Body of pancreas (tissue), 4 donors: ENCODE measurements around the gene LEMD2. TPM values are rescaled to one million over a fixed set of nuclear protein-coding genes. Genes with fewer than 3 reads are reported as not detected.

Source experiments
- ATAC-seq: fragments of 150-250 bp; one replicate; pipeline ENCODE4 v1.9.1; 2016
- DNase-seq, 4 donors: peaks; one replicate each; pipeline ENCODE4 v3.0.0-alpha.2; 2019
- H3K27ac ChIP-seq, 4 donors: fragments of 200-600 bp; sonication (generic); 1 replicate in 3 of 4; 2 replicates in 1 of 4; pipeline versions ENCODE4 v1.5.1 to v1.6.1; 2016 to 2019; ENCODE audit warnings: mild to moderate bottlenecking in 1 of 4, mixed read lengths in 1 of 4, moderate library complexity in 1 of 4
- H3K27me3 ChIP-seq, 2 donors: fragments of 200-600 bp; sonication (generic); one replicate each; pipeline ENCODE4 v1.6.0; 2016; ENCODE audit warnings: mild to moderate bottlenecking in 1 of 2
- H3K36me3 ChIP-seq, 2 donors: fragments of 200-600 bp; sonication (generic); replicated peaks in 1 of 2; 2 replicates each; pipeline ENCODE4 v1.5.1; 2016; ENCODE audit warnings: low read depth in 2 of 2; ENCODE audit not compliant: insufficient read depth in 1 of 2
- H3K4me1 ChIP-seq: fragments of 200-600 bp; sonication (generic); one replicate; pipeline ENCODE4 v1.6.0; 2016
- H3K4me3 ChIP-seq, 2 donors: fragments of 200-600 bp; sonication (generic); 1 replicate in 1 of 2; 2 replicates in 1 of 2; pipeline ENCODE4 v1.5.1; 2016 to 2019
- H3K9me3 ChIP-seq, 3 donors: fragments of 200-600 bp; sonication (generic); 1 replicate in 2 of 3; 2 replicates in 1 of 3; pipeline ENCODE4 v1.5.1; 2016
- CTCF ChIP-seq, 7 experiments: fragments of 450-650 bp in 4 of 7; fragments of 200-600 bp in 3 of 7; sonication (generic) in 3 of 7; IDR thresholded peaks; one replicate each; pipeline ENCODE4 v1.5.1; 2016 to 2019; ENCODE audit warnings: antibody characterized with exemption in 7 of 7
- POLR2A ChIP-seq, 3 donors: fragments of 450-650 bp; IDR thresholded peaks; one replicate each; pipeline ENCODE4 v1.6.1; 2016; ENCODE audit warnings: antibody characterized with exemption in 3 of 3, mild to moderate bottlenecking in 2 of 3
- WGBS, 2 donors: methylation state at CpG; one replicate each; pipeline ENCODE4 v1.1.5; 2017; 5-methylcytosine and 5-hydroxymethylcytosine counted together
- intact Hi-C: fragments of 100-400 bp; cut with DNase I; formaldehyde crosslinking; loops from one replicate; pipeline ENCODE4 v1.15.1; 2023
- total RNA-seq, 2 donors: library from RNA; depleted of rRNA; stranded (reverse); fragments of >200 nt; gene quantifications; one replicate each; pipeline ENCODE4 v1.1.0, GENCODE V29; 2016

Gene LEMD2
- total RNA-seq, 2 donors from 2014 or later, result 32.7 to 48.8 TPM

GRCh38 chr6:33813990-33814985, 25.4 kb upstream of the LEMD2 start:
- Histone ChIP-seq H3K27ac (no peak overlapping the region), H3K4me1 (no peaks in the 10 kb centered on the region), H3K36me3 (no peaks in the 10 kb centered on the region), H3K9me3 (no peaks in the 10 kb centered on the region), H3K27me3 (no peaks in the 10 kb centered on the region), H3K4me3 (no peak overlapping the region)
- intact Hi-C loops, result no loop called here
- no peak for ATAC-seq
- no peak for DNase-seq
- 47 to 58% methylated on average over 16 to 19 of the region's 19 CpGs for WGBS, 2 donors
- TF ChIP-seq CTCF (IDR thresholded peaks at IDR 0.05) (no peak), POLR2A (IDR thresholded peaks at IDR 0.05) (no peak)

DNA sequence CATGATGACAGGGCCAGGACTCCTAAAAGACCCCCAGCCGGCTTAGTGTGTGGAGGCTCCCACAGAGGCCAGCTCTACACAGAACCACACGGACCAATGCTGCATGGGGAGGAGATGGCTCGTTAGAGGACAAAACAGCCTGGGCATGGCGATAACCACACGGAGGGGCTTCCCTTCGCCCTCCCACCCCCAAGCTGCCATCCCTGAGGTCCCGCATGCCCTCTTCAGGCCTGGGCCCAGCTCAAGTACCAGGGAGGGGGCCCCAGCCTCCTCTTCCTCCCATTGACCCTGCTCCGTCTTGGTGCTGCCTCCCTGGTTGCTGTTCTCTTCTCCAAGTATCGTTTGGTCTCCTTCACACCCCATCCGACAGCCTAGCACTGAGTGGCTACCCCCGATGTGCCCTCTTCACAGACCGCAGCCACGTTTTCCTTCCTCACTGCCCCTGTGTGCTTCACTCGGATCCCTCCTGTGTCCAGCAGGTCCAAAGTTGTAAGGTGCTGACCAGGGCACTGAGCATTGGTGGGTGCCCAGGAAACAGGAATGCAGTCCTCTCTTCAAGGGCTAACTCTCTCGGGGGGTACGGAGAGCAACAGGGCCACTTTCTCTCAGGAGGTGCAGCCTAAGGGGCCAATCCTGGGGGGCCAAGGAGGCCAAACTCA, 24.4 kb upstream of the LEMD2 start:
- Histone ChIP-seq H3K27ac (no peak overlapping the region), H3K4me1 (no peaks in the 10 kb centered on the region), H3K36me3 (no peaks in the 10 kb centered on the region), H3K9me3 (no peaks in the 10 kb centered on the region), H3K4me3 (no peak overlapping the region), H3K27me3 (no peaks in the 10 kb centered on the region)
- intact Hi-C loops, result no loop called here
- TF ChIP-seq POLR2A (IDR thresholded peaks at IDR 0.05), result no peak
- DNase-seq (no peak), ATAC-seq (no peak)
- 54 to 69% methylated on average over 11 to 16 of the region's 16 CpGs for WGBS, 2 donors

DNA sequence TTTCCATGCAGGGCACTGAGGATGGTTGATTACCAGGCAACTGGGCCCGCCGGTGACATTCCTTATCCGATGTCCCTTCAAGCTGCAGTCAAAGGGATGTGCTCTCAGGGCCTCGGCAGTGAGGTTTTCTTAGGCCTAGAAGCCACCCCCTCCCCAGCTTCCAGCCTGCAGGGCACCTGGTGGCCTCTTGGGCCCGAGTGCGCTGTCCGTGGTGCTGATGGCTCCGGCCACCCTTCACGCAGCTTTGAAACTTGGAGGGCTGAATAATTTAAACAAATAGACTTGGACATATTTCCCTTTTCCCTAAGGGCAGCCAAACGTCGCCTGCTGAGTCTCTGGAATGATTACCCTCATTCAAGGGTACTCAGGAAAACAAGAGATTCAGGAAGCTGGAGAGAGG, 23.7 kb upstream of the LEMD2 start:
- Histone ChIP-seq H3K27ac (no peak overlapping the region), H3K4me1 (no peaks in the 10 kb centered on the region), H3K36me3 (no peaks in the 10 kb centered on the region), H3K4me3 (no peak overlapping the region), H3K27me3 (no peaks in the 10 kb centered on the region), H3K9me3 (no peaks in the 10 kb centered on the region)
- TF ChIP-seq POLR2A (IDR thresholded peaks at IDR 0.05) (no peak), CTCF (IDR thresholded peaks at IDR 0.05) (peak; percentile 9 to 51 (median 37))
- intact Hi-C loops, result no loop called here
- DNase-seq, result peak; percentile 36 to 56 (median 38)
- 2 to 5% methylated on average over 10 to 11 of the region's 11 CpGs for WGBS, 2 donors
- no peak for ATAC-seq

DNA sequence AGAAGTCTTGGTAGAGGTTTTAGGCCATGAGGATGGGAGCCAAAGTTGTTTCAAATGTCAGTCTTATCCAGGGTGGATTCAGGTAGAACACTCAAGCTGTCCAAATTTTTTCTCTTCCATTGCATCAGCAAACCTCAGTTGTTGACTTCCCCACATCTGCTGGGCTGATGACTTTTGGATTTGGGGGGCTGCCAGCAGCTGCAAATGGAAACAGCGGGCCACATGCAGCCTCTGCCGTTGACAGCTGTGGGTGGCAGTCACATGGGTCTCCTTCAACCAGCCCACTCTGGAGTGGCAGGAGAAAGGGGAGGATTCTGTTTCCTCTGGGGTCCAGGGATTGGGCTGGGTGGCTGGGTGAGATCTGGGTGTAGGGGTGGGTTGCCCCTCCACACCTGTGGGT, 20.7 kb upstream of the LEMD2 start:
- no peaks in the 10 kb centered on the region for H3K36me3 ChIP-seq
- TF ChIP-seq CTCF (IDR thresholded peaks at IDR 0.05), result no peak
- no peak for TF ChIP-seq POLR2A (IDR thresholded peaks at IDR 0.05)
- no peaks in the 10 kb centered on the region for H3K4me1 ChIP-seq
- H3K9me3 ChIP-seq, result no peaks in the 10 kb centered on the region
- ATAC-seq (no peak), DNase-seq (no peak)
- H3K27me3 ChIP-seq, result no peaks in the 10 kb centered on the region
- H3K27ac ChIP-seq, result no peak overlapping the region
- intact Hi-C loops, result no loop called here
- 46 to 94% methylated on average over 2 of the region's 2 CpGs for WGBS, 2 donors
- H3K4me3 ChIP-seq, result no peak overlapping the region

- ATAC-seq, result no peak
- Histone ChIP-seq H3K9me3 (no peaks in the 10 kb centered on the region), H3K4me3 (no peak overlapping the region), H3K36me3 (no peaks in the 10 kb centered on the region), H3K27me3 (no peaks in the 10 kb centered on the region), H3K4me1 (no peaks in the 10 kb centered on the region), H3K27ac (no peak overlapping the region)
- TF ChIP-seq POLR2A (IDR thresholded peaks at IDR 0.05), result no peak
- no peak for TF ChIP-seq CTCF (IDR thresholded peaks at IDR 0.05)
- intact Hi-C loops, result no loop called here
- WGBS, 2 donors, result 25 to 26% methylated on average over 8 of the region's 8 CpGs
- DNase-seq, result no peak
Observed at GRCh38 chr6:33808641-33809180, 19.8 kb upstream of the LEMD2 start.
